Fibroblast of mammary gland (primary cell): Measurements from ENCODE around the gene AIF1.

Experiments
- DNase-seq: peaks from one replicate; pipeline ENCODE4 v3.0.0-alpha.2; 2010; ENCODE audit warnings: low read depth
- H3K4me3 ChIP-seq: 2 replicates; pipeline ENCODE4 v1.5.1; 2011; ENCODE audit warnings: low read depth, mild to moderate bottlenecking, low read length, moderate library complexity; ENCODE audit not compliant: control insufficient read depth
- TF ChIP-seq, protein P1 (sequence below): conservative IDR thresholded peaks from 2 replicates; pipeline ENCODE4 v1.5.1; 2011; ENCODE audit warnings: low read depth, low read length, inconsistent platforms; ENCODE audit not compliant: control insufficient read depth, insufficient read depth

The AIF1 gene

DNA sequence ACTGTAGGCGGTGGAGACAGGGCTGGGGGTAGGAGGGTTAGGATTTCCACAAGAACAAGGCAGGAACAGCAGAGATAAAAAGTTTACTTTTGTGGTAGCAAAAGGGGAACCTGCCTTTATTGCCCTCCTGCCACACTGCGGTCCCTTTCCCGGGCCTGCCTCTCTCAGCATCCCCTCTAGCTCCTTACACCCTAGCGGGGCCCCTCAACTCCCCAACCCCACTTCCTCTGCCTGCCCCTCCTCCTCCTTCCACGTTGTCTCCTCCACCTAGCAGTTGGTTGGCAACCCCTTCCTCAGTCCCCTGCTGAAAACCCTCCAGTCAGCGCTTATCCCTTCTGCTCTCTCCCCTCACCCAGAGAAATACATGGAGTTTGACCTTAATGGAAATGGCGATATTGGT, 714 bp downstream of the AIF1 start:
- H3K4me3 ChIP-seq = no peak overlapping the region
- DNase-seq = no peak
- TF ChIP-seq, protein P1, sequence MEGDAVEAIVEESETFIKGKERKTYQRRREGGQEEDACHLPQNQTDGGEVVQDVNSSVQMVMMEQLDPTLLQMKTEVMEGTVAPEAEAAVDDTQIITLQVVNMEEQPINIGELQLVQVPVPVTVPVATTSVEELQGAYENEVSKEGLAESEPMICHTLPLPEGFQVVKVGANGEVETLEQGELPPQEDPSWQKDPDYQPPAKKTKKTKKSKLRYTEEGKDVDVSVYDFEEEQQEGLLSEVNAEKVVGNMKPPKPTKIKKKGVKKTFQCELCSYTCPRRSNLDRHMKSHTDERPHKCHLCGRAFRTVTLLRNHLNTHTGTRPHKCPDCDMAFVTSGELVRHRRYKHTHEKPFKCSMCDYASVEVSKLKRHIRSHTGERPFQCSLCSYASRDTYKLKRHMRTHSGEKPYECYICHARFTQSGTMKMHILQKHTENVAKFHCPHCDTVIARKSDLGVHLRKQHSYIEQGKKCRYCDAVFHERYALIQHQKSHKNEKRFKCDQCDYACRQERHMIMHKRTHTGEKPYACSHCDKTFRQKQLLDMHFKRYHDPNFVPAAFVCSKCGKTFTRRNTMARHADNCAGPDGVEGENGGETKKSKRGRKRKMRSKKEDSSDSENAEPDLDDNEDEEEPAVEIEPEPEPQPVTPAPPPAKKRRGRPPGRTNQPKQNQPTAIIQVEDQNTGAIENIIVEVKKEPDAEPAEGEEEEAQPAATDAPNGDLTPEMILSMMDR = no peak

DNA sequence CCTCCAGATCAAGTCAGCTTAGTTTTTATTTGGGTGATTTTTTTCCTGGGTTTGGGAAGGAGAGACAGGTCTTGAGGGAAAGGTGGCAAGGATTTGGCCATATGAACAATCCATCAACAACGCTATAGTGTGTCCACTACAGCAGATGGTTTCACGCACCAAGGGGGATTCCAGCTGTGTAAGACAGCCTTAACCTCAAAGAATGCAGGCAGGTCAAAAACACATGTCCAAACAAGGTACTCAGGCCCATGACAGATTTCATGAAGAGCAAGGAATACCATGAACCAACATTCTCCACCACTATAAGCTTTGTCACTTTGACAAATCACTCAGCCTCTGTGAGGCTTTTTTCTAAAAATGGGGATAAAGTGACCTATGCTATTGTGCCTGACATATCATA, 2.0 kb downstream of the AIF1 start:
- DNase-seq = no peak
- H3K4me3 ChIP-seq = no peak overlapping the region
- TF ChIP-seq, protein P1 = no peak

DNA sequence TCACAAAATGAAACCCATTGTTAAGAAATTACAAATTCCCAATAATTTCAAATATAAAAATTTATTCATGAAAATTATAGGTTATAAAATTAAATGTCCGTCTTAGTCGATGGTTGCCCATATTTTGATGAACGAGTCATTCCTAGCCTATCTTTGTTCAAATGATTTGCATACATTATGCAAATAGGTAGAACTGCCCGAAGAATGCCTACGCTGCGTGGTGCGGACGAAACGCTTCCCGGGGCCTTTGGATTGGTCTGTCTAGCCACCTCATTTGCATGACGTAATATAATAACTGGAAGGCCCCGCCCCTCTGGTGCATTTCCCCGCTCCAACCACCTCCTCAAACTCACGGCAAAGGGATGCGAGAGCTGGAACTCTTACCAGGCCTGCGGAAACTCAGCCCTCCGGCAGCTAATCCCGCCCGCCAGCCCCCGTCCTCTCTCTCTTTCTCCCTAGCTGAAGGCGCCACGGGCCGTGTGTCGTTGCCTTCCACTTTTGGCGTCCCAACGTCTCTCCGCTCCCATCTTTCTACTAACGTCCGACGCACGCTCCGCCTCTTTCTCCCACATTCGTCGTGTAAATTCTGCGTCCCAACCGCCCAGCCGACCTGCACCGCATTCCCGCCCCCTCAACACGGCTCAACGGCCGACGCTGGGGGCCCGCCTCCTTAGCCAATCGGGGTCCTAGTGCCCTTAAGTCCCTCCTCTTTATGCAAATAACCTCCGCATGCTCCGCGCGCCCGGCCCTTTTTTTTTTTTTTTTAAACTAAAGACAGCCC, 5.0 kb downstream of the AIF1 start:
- peak; percentile 98 for DNase-seq
- TF ChIP-seq, protein P1 = no peak
- peak overlapping the region; percentile 76 for H3K4me3 ChIP-seq

DNA sequence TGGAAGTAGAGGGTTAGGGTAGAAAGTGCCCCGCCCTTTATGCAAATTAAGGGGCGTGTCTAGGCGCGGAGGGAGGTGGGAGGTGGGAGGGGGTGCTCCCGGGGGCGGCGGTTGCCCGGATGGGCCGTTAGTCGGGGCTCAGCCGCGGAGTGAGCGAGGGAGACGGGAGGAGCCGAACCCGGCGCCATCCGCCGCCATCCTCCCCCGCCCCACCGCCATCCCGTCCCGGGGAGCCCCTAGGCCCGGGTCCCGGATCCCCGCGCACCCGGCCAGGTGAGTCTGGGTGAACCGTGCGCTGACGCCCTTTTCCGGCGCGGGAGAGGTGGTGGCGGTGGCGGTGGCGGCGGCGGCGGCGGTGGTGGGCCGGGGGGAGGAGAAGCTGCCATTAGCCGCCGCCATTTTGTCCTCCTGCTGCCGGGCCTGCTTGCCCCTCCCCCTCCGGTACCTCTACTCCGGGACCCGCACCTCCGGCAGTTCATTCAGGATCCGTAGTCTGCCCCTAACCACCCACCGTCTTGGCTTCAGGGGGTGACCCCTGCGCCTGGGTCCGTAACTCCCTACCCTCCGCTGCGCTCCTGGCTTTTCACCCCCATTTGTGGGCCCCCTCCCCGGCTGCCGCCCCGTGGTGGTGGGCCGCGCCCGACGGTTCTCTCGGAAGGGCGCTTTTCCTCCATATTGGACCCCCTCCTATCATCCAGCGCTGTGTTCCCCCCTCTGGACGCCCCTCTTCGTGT, 5.7 kb downstream of the AIF1 start, which contains the start of gene PRRC2A:
Gene PRRC2A (plus strand): TSS at position 130 of the 734 bp plus-strand sequence. CDS start 2,075 bp downstream, outside the sequence.
- no peak for DNase-seq
- H3K4me3 ChIP-seq = peak within 1 kb of the TSS; percentile 97
- TF ChIP-seq, protein P1 = no peak

DNA sequence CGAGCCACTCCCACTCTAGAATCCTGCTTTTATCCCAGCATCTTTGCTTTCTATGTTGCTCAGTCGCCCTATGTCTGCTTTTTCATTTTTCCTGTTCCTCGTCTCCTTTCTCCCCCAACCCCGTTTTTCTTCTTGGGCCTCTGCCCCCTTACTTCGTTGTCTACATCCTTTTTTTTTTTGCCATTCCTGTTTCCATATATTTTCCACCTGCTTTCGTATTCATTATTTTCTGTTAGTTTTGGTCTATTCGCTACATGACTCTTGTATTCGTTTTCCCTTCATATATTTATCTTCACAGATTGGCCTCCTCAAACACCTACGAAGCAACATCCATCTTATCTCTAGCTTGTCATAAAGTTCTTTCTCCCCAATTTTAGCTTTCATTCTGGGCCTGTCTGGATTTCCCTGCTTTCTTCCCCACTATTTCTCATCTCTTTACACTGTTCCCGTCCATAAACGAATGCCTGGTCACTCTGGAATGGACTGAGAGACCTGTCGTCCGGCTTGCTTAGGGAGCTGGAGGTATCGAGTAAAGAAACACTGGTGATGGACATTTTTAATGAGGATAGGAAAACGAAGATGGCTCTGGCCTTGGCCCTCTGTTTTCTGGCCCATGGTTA, 6.4 kb downstream of the AIF1 start:
- TF ChIP-seq, protein P1 = no peak
- DNase-seq = no peak
- peak overlapping the region; percentile 97 for H3K4me3 ChIP-seq

DNA sequence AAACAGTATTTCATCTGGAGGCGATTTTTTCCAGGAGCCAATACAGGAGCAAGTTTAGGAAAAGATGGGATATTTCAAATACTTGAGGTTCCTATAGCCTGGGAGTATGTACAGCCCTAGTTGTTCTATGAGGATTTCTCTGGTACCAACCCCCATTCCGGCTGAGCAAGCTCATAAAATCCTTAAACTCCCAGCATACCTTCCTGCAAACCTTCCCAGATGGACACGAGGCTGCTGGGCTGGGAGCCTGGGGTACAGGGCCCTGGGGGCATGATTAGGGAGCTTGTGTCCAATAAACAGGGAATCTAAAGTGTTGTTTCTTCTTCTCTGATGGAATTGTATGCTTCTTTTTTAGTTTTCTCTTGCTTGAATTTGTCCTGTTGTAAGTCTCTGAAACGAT, 7.0 kb downstream of the AIF1 start:
- TF ChIP-seq, protein P1 = no peak
- DNase-seq = no peak
- peak overlapping the region; percentile 97 for H3K4me3 ChIP-seq
